ENCODE measurements around the gene UGT1A3. TPM values are rescaled to one million over a fixed set of nuclear protein-coding genes. Genes with fewer than 3 reads are reported as not detected.

Gene UGT1A3
- total and polyA plus RNA-seq, 2 experiments from 2014 or later: not detected

GRCh38 chr2:233802132-233802815 is 73.4 kb downstream of the UGT1A3 start:
- Histone ChIP-seq H3K9me2 (ENCODE audit: insufficient read depth) (no peaks in the 10 kb centered on the region), H3K9ac (no peak overlapping the region), H3K79me2 (ENCODE audit: insufficient read depth) (no peaks in the 10 kb centered on the region), H3K4me3 (no peak overlapping the region), H4K20me1 (ENCODE audit: insufficient read depth) (no peaks in the 10 kb centered on the region), H3K4me2 (ENCODE audit: unreplicated experiment) (no peak overlapping the region), H3K36me3 (ENCODE audit: low read depth) (no peaks in the 10 kb centered on the region), H3K9me3 (ENCODE audit: low read depth) (no peaks in the 10 kb centered on the region), H3K4me1 (ENCODE audit: insufficient read depth) (no peaks in the 10 kb centered on the region), H3K27ac (no peak overlapping the region), H2AFZ (no peak overlapping the region), H3K27me3 (replicated peaks; ENCODE audit: insufficient read depth) (peaks cover 13% of the 10 kb centered on the region), H3F3A (ENCODE audit: insufficient read depth) (no peaks in the 10 kb centered on the region)
- TF ChIP-seq EZH2phosphoT487 (IDR thresholded peaks at IDR 0.05; ENCODE audit: insufficient read depth, low read depth) (no peak), EZH2 (IDR thresholded peaks at IDR 0.05; ENCODE audit: insufficient read depth, poor library complexity, severe bottlenecking) (no peak)
- DNase-seq: no peak
- in situ Hi-C loops (cut with MboI): no loop called here
- WGBS, 2 experiments (ENCODE audit: low coverage in 1 of 2, low lambda C conversion rate in 2 of 2, missing lambda C conversion rate in 2 of 2): 20 to 21% methylated on average over 3 of the region's 3 CpGs

GRCh38 chr2:233803292-233803911 is 74.6 kb downstream of the UGT1A3 start:
- Histone ChIP-seq H3K9ac (no peak overlapping the region), H3K27ac (no peak overlapping the region), H3K9me3 (ENCODE audit: low read depth) (no peaks in the 10 kb centered on the region), H4K20me1 (ENCODE audit: insufficient read depth) (no peaks in the 10 kb centered on the region), H2AFZ (no peak overlapping the region), H3F3A (ENCODE audit: insufficient read depth) (no peaks in the 10 kb centered on the region), H3K79me2 (ENCODE audit: insufficient read depth) (no peaks in the 10 kb centered on the region), H3K36me3 (ENCODE audit: low read depth) (no peaks in the 10 kb centered on the region), H3K4me2 (ENCODE audit: unreplicated experiment) (no peak overlapping the region), H3K4me1 (ENCODE audit: insufficient read depth) (no peaks in the 10 kb centered on the region), H3K9me2 (ENCODE audit: insufficient read depth) (no peaks in the 10 kb centered on the region), H3K27me3 (replicated peaks; ENCODE audit: insufficient read depth) (peaks cover 13% of the 10 kb centered on the region), H3K4me3 (no peak overlapping the region)
- in situ Hi-C loops (cut with MboI): no loop called here
- TF ChIP-seq EZH2phosphoT487 (IDR thresholded peaks at IDR 0.05; ENCODE audit: insufficient read depth, low read depth) (no peak), EZH2 (IDR thresholded peaks at IDR 0.05; ENCODE audit: insufficient read depth, poor library complexity, severe bottlenecking) (no peak)
- 7 to 17% methylated on average over 2 of the region's 2 CpGs for WGBS, 2 experiments (ENCODE audit: low coverage in 1 of 2, low lambda C conversion rate in 2 of 2, missing lambda C conversion rate in 2 of 2)
- no peak for DNase-seq

GRCh38 chr2:233803994-233804393 is 75.2 kb downstream of the UGT1A3 start:
- no peak for TF ChIP-seq EZH2phosphoT487 (IDR thresholded peaks at IDR 0.05; ENCODE audit: insufficient read depth, low read depth)
- TF ChIP-seq EZH2 (IDR thresholded peaks at IDR 0.05; ENCODE audit: insufficient read depth, poor library complexity, severe bottlenecking): no peak
- Histone ChIP-seq H3K9ac (no peak overlapping the region), H3K27me3 (replicated peaks; ENCODE audit: insufficient read depth) (peaks cover 13% of the 10 kb centered on the region), H3K36me3 (ENCODE audit: low read depth) (no peaks in the 10 kb centered on the region), H3K79me2 (ENCODE audit: insufficient read depth) (no peaks in the 10 kb centered on the region), H4K20me1 (ENCODE audit: insufficient read depth) (no peaks in the 10 kb centered on the region), H3K9me2 (ENCODE audit: insufficient read depth) (no peaks in the 10 kb centered on the region), H3K9me3 (ENCODE audit: low read depth) (no peaks in the 10 kb centered on the region), H3K4me2 (ENCODE audit: unreplicated experiment) (no peak overlapping the region), H3K4me3 (no peak overlapping the region), H3K27ac (no peak overlapping the region), H2AFZ (no peak overlapping the region), H3F3A (ENCODE audit: insufficient read depth) (no peaks in the 10 kb centered on the region), H3K4me1 (ENCODE audit: insufficient read depth) (no peaks in the 10 kb centered on the region)
- in situ Hi-C loops (cut with MboI): no loop called here
- DNase-seq: no peak
- WGBS, 2 experiments (ENCODE audit: low coverage in 1 of 2, low lambda C conversion rate in 2 of 2, missing lambda C conversion rate in 2 of 2): 46 to 47% methylated on average over 8 of the region's 8 CpGs

GRCh38 chr2:233807215-233807865 is 78.5 kb downstream of the UGT1A3 start:
- Histone ChIP-seq H3K36me3 (ENCODE audit: low read depth) (no peaks in the 10 kb centered on the region), H3K4me3 (no peak overlapping the region), H3F3A (ENCODE audit: insufficient read depth) (no peaks in the 10 kb centered on the region), H3K9me3 (ENCODE audit: low read depth) (no peaks in the 10 kb centered on the region), H3K27ac (no peak overlapping the region), H3K4me2 (ENCODE audit: unreplicated experiment) (no peak overlapping the region), H3K4me1 (ENCODE audit: insufficient read depth) (no peaks in the 10 kb centered on the region), H4K20me1 (ENCODE audit: insufficient read depth) (no peaks in the 10 kb centered on the region), H3K9ac (no peak overlapping the region), H3K79me2 (ENCODE audit: insufficient read depth) (no peaks in the 10 kb centered on the region), H3K27me3 (replicated peaks; ENCODE audit: insufficient read depth) (peaks cover 27% of the 10 kb centered on the region), H3K9me2 (ENCODE audit: insufficient read depth) (no peaks in the 10 kb centered on the region), H2AFZ (no peak overlapping the region)
- in situ Hi-C loops (cut with MboI): no loop called here
- WGBS, 2 experiments (ENCODE audit: low coverage in 1 of 2, low lambda C conversion rate in 2 of 2, missing lambda C conversion rate in 2 of 2): 28 to 29% methylated on average over 12 of the region's 12 CpGs
- no peak for TF ChIP-seq EZH2 (IDR thresholded peaks at IDR 0.05; ENCODE audit: insufficient read depth, poor library complexity, severe bottlenecking)
- TF ChIP-seq EZH2phosphoT487 (IDR thresholded peaks at IDR 0.05; ENCODE audit: insufficient read depth, low read depth): no peak
- no peak for DNase-seq
